T1000 (cell line): ENCODE data around the gene ANKIB1.
"Not testable (repeated sequence)": the region's sequence is repeated elsewhere in the genome, so short reads cannot be mapped to it uniquely, and the experiment has no call there.

ENCODE experiments used
- DNase-seq: peaks from one replicate; lab custom pipeline; 2025; ENCODE audit warnings: mixed read lengths; lab: John Stamatoyannopoulos, UW

ANKIB1 gene

GRCh38 chr7:92410162-92410561, 164.4 kb downstream of the ANKIB1 start:
- DNase-seq, result not testable (repeated sequence)

DNA sequence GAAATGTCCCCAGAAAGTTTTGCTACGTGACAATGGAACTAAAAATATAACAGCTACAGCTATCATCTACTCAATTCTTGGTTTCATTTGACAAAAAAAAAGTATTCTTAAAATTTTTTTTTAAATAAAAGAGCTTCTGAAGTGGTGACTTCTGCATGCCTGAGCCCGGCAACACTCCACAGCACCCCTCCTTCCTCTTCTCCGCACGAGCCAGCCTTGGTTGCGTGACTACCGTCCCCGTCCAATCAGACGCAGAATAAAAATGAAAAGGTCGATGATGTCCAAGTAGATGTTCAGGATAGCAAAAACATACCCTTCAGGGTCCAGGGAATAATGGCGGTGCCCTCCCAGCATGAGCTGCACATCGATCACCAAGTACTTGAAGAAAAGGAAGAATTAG, 167.0 kb downstream of the ANKIB1 start:
- DNase-seq, result no peak

GRCh38 chr7:92413550-92413949, 167.8 kb downstream of the ANKIB1 start:
- DNase-seq, result no peak

DNA sequence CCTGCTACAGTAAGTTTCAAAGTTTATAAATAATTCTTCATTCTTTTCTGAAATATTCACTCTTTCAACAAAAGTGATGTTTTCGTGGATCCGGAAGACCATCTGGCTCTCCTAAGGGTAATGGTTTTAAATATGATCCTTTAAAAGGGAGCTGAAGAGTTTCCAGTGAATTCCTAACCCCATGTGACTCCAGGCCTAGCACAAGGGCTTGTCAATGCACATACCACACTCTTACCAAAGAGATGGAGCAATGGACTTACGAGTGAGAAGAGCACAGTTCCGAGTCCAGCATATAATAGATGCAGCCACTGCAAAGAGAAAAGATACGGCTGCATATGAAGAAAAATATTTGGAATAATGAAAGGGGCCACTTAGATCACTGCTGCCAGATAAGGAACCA, 169.5 kb downstream of the ANKIB1 start:
- no peak for DNase-seq

DNA sequence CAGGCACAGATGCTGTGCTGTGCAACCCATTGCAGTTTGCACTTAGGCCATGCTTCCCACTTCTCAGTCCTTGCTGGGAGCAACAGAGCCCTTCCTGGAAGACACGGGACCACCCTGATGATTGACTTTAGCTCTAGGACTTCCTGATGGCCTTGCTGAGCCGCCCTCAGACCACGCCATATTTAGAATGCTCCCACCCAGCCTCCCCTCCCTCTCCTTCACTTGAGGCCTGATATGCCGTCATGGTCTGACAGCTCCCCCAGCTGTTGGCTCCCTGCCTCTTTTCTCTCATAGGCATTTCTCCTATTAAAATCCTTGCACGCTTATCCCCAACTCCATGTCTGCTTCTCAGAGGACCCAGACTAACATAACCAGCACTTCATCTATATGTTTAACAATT, 172.1 kb downstream of the ANKIB1 start:
- DNase-seq, result no peak

DNA sequence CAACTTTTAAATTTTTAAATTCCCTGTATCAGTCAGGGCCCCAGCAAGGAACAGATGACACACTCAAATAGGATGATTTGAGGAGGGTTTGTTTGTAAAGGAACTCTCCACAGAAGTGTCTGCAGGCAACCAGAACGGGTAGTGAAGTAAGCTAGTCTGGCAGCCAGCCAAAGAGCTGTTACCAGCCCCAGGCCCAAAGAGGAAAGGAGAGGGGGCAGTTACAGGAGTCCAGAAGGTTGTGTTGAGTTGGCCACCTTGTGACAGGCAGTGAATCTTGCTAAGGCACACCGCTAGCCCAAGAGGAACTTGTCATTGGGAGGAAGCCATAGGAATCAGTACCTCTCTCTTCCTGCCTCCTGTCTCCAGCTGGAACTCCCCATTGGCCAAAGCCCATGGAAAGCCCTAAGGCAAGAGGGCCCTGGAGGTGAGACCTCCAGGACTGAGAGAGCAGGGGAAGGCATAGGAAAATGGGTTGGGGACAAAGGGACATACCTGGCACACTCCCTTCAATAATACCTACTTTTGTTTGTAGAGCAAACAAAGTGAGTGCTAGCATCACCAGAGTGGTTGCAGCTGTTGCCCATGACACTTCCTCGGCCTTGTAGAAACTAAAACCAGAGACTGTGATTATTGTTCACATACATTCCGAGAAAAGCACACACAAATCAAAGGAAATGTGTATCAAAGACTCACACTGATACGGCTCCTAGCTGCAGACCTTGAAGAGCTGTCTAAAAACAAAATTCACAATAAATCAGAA, 176.1 kb downstream of the ANKIB1 start:
- no peak for DNase-seq

DNA sequence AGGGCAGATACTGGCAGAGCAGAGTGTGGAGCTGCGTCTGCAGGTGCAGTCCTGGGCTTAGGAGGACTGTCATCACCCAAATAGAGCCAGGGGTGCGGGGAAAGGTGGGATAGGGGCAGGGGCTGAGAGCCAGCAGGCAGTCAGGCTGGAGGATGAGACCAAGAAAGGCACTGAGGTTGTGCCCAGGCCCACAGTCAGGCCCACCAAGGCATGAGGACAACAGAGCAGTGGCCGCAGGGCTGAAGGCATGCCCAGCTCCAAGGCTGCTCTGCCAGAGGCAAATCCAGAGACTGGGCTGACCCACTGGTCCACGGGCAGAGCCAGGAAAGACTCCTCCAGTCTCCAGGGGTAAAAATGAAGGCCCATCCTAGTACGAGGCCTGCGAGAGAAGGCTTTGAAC, 177.2 kb downstream of the ANKIB1 start:
- no peak for DNase-seq

DNA sequence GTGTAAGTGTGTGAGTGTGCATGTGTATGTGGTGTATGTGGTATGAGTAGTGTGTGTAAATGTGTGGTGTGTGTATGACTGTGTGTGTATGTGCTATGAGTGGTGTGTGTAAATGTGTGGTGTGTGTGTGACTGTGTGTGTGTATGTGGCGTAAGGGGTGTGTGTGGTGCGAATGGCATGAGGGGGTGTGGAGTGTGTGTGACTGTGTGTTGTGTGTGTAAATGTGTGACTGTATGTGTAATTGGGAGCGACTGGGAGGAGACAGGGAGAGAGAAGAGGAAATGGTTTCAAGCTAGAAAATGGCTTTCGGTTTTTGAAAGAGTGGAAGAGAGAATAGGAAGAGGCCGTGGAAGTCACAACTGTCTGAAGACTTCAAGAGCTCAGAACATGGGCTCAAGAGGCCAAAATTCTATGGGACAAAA, 177.9 kb downstream of the ANKIB1 start:
- DNase-seq, result no peak

GRCh38 chr7:92425311-92425947, 179.7 kb downstream of the ANKIB1 start:
- no peak for DNase-seq

- DNase-seq, result no peak
Observed at GRCh38 chr7:92427193-92427592, 181.4 kb downstream of the ANKIB1 start.

GRCh38 chr7:92432299-92432946, 186.6 kb downstream of the ANKIB1 start:
- DNase-seq, result no peak

- no peak for DNase-seq
Observed at GRCh38 chr7:92433019-92433418, 187.2 kb downstream of the ANKIB1 start.

GRCh38 chr7:92435542-92435941, 189.8 kb downstream of the ANKIB1 start:
- DNase-seq, result no peak

DNA sequence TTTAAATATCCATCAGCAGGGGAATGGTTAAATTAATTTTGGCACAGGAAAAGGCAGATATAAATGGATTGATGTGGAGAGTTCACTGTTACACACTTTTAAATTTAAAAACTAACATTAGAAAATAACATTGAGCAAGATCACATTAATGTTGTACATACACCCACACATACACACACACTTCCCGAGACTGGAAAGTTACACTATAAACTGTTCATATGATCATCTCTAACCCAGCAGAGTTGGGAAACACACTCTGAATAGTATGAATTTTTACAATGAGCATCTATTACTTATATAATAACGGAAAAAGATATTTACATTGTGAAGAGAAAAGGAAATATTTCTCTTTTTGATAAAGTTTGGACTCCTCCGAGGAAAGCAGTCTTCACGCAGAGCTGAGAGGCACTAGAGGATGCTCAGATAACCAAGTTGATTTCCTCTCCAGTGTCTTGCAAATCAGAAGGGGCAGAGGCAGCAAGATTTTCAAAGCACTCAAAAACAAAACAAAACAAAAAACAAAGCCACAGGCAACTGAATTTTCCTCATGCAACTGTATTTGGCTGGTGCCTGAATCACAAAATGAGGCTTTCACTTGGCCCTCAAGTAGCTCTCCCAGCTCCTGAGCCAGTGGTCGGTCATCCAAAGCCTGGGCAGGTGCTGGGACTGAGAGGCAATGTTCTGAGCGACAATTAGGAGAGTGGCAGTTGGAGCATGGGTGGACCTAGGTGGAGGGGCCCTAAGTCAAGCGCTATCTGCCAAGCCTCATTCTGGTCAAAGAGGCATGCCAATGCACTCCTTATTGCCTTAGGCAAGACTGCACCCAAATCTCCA, 191.1 kb downstream of the ANKIB1 start:
- no peak for DNase-seq

GRCh38 chr7:92437956-92438491, 192.2 kb downstream of the ANKIB1 start:
- DNase-seq, result no peak

GRCh38 chr7:92442720-92443119, 196.9 kb downstream of the ANKIB1 start:
- not testable (repeated sequence) for DNase-seq

- DNase-seq, result no peak
Observed at GRCh38 chr7:92446869-92447344, 201.1 kb downstream of the ANKIB1 start.

DNA sequence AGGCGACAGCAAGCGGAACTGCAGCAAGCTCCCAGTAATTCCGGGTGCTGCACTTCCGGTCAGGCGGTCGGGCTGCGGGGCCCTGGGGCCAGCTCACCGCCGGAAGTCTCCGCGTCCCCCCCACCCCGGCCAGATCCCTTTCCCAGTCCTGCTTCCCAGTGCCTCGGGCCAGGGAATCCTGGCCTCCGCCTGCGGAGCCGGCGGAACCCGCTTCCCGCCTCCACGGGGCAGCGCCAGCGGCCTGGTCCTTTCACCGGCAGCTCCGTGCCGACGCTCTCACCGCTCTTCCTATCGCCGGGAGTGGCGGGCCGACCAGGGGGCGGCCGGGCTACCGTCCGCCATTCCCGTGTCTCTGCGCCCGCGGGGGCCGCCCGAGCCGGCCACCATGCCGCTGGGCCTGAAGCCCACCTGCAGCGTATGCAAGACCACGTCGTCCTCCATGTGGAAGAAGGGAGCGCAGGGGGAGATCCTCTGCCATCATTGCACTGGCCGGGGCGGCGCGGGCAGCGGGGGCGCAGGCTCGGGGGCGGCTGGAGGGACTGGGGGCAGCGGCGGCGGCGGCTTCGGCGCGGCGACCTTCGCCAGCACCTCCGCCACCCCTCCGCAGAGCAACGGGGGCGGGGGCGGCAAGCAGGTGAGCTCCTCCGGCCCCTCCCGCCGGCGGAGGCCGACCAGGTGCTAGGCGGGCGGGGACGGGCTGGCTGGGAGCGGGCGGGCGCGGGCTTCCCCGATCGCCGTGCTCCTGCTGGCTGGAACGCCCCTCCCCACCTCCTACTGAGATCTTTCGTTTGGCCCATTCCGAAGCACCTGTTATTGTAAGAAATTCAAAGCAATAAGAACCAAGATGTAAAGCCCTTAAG, 201.8 kb downstream of the ANKIB1 start, which contains the start of gene GATAD1:
TSS of gene GATAD1 (plus strand) at position 138 of the 860 bp plus-strand sequence. CDS start at position 386, 248 bp downstream.
- DNase-seq, result peak; percentile 72

DNA sequence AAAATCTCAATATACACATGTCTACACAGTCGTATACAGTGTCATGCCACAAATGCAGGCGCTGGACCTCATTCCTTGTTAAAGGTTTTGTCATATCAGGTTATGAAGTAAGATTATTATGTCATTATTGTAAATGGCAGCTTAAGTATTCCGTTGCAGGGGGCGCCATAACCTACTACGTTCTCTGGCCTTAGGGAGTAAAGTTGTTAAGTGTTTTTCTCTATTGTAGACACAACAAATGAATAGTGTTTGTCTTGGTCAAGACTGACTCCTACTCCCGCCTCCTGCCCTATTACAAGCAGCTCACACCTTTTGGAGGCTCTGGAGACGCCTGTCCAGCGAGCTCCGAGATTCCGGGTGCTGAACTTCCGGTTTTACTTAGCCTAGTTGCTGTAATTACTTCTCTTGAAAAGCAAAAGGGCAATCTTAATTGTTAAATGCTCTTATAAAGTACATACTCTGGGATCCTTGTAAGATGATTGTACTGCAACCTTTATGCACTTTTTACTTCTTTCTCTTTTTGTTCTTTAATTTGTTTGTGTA, 202.5 kb downstream of the ANKIB1 start:
- no peak for DNase-seq
